Mesothelial cell of epicardium (in vitro differentiated cells): ENCODE data around the gene TTC7B. TPM values are rescaled to one million over a fixed set of nuclear protein-coding genes. Genes with fewer than 3 reads are reported as not detected.

Experiments
- DNase-seq, 2 experiments: peaks; one replicate each; pipeline ENCODE4 v3.0.0; 2021; ENCODE audit warnings: low spot score in 2 of 2; ENCODE audit not compliant: unreplicated experiment in 2 of 2
- H3K27ac Mint-ChIP-seq: 2 replicates; pipeline ENCODE4 v1.8.0; 2021; ENCODE audit warnings: mixed read lengths
- H3K27me3 Mint-ChIP-seq: 2 replicates; pipeline ENCODE4 v1.8.0; 2021; ENCODE audit warnings: low read depth, mixed read lengths
- H3K36me3 Mint-ChIP-seq: 2 replicates; pipeline ENCODE4 v1.8.0; 2021; ENCODE audit warnings: mixed read lengths
- H3K4me1 Mint-ChIP-seq: 2 replicates; pipeline ENCODE4 v1.8.0; 2021; ENCODE audit warnings: mixed read lengths
- H3K4me3 Mint-ChIP-seq: 2 replicates; pipeline ENCODE4 v1.8.0; 2021; ENCODE audit warnings: mild to moderate bottlenecking, moderate library complexity, mixed read lengths
- H3K9me3 Mint-ChIP-seq: 2 replicates; pipeline ENCODE4 v1.8.0; 2021; ENCODE audit warnings: mixed read lengths
- total RNA-seq: library from RNA; stranded (reverse); gene quantifications from 3 replicates; pipeline ENCODE4 v1.2.1, GENCODE V29; 2021
- TF ChIP-seq, protein P1 (sequence below): fragments of 200-600 bp; sonication (generic); IDR thresholded peaks from one replicate; pipeline ENCODE4 v1.5.0; 2021; ENCODE audit warnings: antibody characterized with exemption; ENCODE audit not compliant: unreplicated experiment

The TTC7B gene
- total RNA-seq, 1 donor from 2014 or later: 56.5 TPM

GRCh38 chr14:90518069-90518940, 297.9 kb downstream of the TTC7B start:
- Mint-ChIP-seq H3K4me3 (no peak overlapping the region), H3K27ac (no peak overlapping the region), H3K4me1 (peaks cover 47% of the 10 kb centered on the region), H3K27me3 (peaks cover 2% of the 10 kb centered on the region), H3K36me3 (no peaks in the 10 kb centered on the region), H3K9me3 (no peaks in the 10 kb centered on the region)
- TF ChIP-seq, protein P1, sequence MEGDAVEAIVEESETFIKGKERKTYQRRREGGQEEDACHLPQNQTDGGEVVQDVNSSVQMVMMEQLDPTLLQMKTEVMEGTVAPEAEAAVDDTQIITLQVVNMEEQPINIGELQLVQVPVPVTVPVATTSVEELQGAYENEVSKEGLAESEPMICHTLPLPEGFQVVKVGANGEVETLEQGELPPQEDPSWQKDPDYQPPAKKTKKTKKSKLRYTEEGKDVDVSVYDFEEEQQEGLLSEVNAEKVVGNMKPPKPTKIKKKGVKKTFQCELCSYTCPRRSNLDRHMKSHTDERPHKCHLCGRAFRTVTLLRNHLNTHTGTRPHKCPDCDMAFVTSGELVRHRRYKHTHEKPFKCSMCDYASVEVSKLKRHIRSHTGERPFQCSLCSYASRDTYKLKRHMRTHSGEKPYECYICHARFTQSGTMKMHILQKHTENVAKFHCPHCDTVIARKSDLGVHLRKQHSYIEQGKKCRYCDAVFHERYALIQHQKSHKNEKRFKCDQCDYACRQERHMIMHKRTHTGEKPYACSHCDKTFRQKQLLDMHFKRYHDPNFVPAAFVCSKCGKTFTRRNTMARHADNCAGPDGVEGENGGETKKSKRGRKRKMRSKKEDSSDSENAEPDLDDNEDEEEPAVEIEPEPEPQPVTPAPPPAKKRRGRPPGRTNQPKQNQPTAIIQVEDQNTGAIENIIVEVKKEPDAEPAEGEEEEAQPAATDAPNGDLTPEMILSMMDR: no peak
- DNase-seq: no peak

DNA sequence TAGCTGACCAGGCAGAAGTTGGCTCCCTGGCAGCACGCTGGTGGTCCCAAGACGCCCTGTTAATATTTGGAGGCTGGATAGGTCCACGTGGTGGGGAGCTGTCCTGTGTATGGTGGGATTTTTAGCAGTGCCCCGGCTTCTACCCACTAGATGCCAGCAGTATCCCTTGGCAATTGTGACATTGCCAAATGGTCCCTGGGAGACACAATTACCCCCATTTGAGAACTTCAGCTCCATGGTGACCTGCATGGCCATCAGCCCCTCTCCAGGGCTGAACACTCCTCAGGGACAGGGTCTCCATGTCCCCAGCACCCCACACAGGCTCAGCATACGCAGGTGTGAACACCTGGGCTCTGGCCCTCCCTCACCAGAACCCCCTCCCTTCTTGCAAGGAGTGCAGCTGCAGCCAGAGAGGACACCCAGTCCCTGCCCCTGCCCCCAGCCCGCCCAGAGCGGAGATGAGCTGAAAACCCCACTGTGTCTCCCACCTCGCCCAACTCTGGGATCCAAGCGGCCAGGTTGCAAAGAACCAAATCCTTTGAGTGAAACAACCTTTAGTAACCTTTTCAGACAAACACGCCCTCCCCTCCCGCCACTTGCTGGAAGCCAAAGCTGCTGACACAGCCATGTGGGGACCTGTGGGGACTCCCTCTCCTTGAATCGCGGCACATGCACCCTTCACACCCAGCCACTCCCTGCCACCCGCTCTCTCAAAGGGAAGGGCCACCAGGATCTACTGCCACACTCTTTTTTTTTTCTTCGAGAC, 299.0 kb downstream of the TTC7B start:
- Mint-ChIP-seq H3K27ac (no peak overlapping the region), H3K4me3 (no peak overlapping the region), H3K9me3 (no peaks in the 10 kb centered on the region), H3K27me3 (peaks cover 2% of the 10 kb centered on the region), H3K4me1 (peaks cover 47% of the 10 kb centered on the region), H3K36me3 (no peaks in the 10 kb centered on the region)
- TF ChIP-seq, protein P1: no peak
- DNase-seq: no peak

DNA sequence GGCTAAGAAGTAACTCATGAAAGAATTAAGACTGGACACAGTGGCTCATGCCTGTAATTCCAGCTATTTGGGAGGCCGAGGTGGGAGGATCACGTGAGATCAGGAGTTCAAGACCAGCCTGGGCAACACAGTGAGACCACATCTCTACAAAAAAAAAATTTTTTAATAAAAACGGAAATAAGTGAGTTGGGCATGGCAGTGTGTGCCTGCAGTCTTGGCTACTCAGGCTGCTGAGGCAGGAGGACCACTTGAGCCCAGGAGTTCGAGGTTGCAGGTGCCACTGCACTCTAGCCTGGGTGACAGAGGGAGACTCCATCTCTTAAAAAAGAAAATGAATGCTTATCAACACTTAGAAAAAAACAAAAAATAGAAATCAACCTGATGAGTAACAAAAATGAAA, 301.7 kb downstream of the TTC7B start:
- Mint-ChIP-seq H3K4me3 (no peak overlapping the region), H3K27me3 (peaks cover 2% of the 10 kb centered on the region), H3K36me3 (no peaks in the 10 kb centered on the region), H3K9me3 (no peaks in the 10 kb centered on the region), H3K4me1 (peaks cover 45% of the 10 kb centered on the region), H3K27ac (no peak overlapping the region)
- TF ChIP-seq, protein P1: no peak
- no peak for DNase-seq

DNA sequence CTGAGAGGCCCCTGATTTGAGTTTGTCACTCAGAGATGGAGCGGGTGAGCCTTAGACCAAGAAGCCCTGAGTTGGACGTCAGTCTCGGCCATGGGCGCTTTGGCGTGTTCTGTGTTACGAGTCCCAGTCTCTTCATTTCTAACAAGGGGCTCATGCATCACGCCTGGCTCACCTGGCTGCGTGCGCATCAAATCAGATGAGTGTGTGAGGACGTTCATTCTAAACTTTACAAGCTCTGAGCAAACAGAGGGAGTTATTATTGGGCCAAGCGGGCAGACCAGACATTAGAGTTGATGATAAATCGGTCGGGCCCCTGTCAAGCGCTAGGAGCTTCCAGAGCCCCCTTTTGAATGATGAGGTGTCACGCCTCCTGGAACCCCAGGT, 302.2 kb downstream of the TTC7B start:
- TF ChIP-seq, protein P1: no peak
- H3K27me3 Mint-ChIP-seq: peaks cover 7% of the 10 kb centered on the region
- H3K9me3 Mint-ChIP-seq: no peaks in the 10 kb centered on the region
- no peak for DNase-seq
- no peak overlapping the region for H3K4me3 Mint-ChIP-seq
- H3K27ac Mint-ChIP-seq: peak overlapping the region; percentile 19
- peaks cover 50% of the 10 kb centered on the region for H3K4me1 Mint-ChIP-seq
- no peaks in the 10 kb centered on the region for H3K36me3 Mint-ChIP-seq

DNA sequence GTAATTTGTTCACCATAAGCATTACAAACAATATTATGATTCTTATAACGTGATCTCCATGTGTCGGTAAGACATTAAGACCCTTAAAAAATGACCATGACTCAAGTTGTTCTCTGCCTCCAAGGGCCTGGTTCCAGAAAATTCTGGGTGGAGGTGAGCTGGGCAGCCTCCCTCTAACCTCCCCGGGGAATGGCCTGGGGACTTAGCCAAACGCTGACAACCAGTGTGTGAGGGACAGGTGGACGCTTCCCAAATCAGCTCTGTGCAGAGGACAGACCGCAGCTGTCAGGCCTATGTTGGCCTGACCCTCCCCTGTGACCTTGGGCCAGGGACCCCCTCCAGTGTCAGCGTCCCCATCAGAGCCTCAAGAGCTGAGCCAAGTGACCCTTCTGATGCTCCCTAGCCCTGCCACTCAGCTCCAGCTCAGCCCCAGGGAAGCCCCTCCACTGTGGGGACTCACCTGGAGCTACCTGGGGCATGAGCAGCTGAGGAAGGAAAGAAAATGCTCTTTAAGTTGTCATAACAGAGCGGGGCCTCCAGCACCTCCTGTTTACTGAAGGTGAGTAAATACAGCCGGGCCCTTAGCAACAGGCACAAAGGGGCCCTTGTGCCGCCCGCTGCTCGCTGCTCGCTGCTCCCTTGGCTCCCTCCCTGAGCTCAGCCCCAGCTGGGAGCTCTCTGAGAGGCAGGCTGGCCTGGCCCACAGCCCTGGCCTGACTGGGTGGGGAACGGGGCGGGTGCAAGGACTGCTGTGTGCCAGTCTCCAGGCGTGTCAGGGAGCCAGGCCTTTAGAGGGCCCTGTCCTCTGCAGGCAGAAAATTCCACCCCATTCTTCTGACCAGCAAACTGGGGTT, 302.8 kb downstream of the TTC7B start:
- TF ChIP-seq, protein P1: no peak
- Mint-ChIP-seq H3K4me3 (no peak overlapping the region), H3K9me3 (no peaks in the 10 kb centered on the region), H3K27me3 (peaks cover 13% of the 10 kb centered on the region), H3K36me3 (no peaks in the 10 kb centered on the region), H3K27ac (peak overlapping the region; percentile 91), H3K4me1 (peaks cover 56% of the 10 kb centered on the region)
- no peak for DNase-seq
